Stimulated activated CD8-positive, alpha-beta memory T cell treated with anti-CD3 and anti-CD28 coated beads, Interleukin-4, amount 100 ng/mL, for 24 hours (primary cell): Measurements from ENCODE around the gene MOCS1.

Experiments used
- DNase-seq: peaks from one replicate; pipeline ENCODE4 v3.0.0-alpha.2; 2020; ENCODE audit warnings: low read depth

The MOCS1 gene

DNA sequence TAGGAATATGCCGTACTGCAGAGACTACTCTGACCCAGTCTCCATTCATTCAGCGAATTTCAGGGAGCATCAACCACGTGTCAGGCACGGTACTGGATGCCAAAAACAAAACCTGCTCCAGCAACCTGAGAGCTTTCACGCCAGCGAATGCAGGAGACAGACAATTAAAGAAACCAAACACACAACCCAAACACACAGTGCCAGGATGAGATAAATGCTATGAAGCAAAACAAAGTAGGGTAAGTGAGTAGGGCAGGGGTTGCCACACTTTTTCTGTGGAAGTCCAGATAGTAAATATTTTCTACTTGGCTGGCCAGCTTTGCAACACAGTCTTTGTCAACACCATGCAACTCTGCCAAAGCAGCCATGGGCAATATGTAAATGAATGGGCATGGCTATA lies 10.0 kb downstream of the MOCS1 start:
- no peak for DNase-seq

DNA sequence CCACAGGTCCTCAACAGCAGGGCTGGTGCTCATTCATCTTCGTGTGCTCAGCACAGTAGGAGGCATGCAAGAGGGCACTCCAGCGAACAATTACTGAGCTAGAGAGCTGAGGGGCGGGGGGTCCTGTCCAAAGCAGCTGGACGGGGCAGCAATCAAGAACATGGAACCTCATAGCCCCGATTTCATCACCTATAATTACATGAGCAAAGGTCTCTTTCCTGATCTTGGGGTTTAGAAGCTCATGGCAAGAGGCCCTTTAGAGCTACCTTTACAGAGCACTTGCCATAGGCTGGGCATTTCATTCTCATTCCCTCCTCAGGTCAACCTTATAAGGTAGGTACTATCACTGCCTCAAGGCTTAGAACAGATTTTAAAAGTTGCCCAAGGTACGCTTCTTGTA lies 10.4 kb downstream of the MOCS1 start:
- no peak for DNase-seq

DNA sequence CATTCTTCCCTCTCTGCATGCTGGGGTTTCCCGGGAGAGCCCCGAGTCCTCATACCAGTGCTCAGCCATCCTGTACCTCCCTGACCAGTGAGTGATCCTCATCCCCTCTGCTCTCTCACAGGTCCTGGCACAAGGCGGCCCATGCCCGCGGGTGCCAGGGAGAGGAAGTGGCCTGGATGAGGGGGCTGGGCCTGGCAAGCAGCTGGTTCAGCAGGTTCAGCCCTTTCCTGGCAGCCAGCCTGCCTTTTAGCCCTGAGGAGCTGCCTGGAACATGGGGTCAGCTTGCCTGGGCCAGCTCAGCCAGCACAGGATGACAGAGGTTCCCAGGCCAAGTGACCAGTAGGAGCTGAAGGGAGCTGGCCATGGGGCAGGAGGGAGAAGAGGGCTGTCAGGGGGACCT lies 10.9 kb downstream of the MOCS1 start:
- DNase-seq: no peak

DNA sequence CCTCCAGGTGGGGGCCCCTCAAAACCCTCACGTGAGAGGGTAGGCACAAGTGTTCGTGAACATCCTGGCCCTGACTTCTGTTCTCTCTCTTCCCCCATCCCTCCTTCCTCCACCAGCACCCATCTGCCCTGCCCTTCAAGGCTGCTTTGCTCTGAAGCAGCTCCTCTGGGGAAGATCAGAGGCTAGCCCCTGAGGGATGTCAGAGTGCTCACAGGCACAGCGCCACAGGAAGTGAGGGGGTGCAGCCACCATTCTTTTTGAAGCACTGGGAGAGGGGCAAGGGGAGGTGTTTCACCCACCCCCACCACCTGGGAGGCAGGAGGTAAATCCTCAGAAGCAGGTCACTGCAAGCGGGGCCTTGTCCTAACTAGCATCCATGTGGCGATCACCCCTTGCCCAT lies 11.4 kb downstream of the MOCS1 start:
- no peak for DNase-seq

DNA sequence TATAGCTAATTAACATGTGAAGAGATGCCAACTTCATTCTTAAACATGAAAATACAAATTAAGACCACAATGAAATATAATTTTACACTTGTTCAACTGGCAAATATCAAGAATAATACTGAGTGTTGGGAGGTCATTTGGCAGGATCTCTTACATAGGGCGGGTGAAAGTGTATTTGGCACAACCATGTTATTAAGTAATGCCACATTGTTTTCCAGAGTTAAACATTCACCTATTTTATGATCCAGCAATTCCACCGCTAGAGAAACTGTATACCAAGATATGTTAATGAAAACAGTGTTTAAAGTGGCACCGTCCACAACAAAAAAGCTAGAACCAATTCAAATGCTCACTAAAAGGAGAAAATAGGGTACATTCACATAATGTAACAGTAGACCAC lies 14.1 kb downstream of the MOCS1 start:
- DNase-seq: no peak

DNA sequence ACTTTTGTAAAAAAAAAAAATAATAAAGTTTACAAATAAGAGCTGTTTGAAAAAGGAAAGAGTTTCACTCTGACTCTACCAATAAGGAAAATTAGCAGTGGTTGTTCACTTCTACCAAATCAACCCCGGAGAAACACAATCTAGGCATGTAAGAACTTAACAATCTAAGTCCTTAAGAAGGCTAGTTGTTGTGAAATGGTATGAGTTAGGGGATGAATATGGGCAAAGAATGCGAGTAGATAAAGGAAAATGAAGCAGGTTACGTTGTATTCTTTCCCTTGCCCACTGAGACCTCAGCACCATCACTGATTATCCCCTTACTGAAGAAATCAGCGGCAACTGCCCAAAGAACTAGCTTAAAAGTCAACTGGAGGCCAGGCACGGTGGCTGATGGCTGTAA lies 15.4 kb downstream of the MOCS1 start:
- DNase-seq: no peak

DNA sequence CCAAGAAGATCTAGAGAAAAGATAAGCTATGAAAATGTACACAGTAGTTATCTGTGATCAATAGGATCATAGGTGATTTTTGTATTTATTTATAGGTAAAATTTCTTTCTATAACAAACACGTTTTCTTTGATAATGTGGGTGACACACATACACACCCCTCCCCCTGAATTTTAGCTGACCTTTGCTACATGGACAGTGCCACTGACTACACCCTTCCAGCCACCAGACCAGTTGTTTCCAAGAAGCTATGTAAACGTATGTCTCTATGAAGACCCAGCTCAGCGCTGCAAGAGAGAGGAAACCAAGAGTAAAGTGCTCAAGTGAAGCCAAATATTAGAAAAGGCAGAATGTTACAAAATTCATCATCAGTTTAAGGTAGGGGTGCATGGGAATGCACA lies 16.3 kb downstream of the MOCS1 start:
- DNase-seq: no peak

DNA sequence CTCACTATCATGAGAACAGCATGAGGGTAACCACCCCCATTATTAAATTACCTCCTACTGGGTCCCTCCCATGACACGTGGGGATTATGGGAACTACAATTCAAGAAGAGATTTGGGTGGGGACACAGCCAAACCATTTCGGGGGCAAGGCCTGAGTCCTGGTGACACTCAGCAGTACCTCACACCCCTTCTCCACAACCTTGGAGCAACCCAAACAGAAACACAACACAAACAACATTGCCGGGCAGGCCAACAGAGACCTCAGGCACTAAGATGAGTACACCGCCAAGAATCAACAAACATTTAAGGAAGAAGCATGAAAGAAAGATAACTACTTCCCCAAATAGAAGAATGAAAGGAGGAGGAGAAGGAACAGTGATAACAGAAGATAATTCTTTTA lies 16.9 kb downstream of the MOCS1 start:
- no peak for DNase-seq

DNA sequence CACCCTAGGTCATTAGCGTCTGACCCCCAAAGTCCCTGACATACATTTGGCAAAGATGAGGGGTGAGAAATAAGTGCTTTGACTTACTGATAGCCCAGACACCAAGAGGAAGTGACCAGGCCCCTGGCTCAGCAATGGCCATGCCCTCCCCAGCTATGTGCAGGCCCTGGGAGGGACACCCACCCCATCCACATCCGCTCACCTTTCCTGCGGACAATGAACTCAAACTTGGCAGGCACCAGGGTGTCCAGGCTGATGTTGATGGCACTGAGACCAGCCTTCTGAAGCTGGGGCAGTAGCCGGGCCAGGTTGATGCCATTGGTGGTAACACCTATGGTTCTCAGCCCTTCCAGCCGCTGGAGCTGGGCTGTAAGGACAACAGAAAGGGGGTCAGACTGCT lies 18.4 kb downstream of the MOCS1 start:
- no peak for DNase-seq

DNA sequence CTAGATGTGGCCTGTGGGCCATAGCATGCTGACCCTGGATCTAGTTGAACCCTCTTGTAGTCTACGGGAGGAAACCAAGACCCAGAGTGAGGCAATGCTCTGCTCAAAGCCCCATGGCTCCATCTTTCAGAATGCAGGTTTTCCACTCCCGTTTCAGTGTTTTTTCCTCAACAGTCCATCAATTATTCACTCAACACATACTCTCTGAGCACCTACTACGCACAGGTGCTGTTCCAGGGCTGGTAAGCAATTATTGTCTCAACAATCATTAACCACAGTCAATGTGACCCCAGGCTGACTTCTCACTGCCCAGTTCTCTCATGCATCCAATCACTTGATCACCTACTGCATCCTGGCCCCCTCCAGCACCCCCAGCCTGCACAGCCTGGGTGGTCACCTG lies 20.0 kb downstream of the MOCS1 start:
- no peak for DNase-seq

DNA sequence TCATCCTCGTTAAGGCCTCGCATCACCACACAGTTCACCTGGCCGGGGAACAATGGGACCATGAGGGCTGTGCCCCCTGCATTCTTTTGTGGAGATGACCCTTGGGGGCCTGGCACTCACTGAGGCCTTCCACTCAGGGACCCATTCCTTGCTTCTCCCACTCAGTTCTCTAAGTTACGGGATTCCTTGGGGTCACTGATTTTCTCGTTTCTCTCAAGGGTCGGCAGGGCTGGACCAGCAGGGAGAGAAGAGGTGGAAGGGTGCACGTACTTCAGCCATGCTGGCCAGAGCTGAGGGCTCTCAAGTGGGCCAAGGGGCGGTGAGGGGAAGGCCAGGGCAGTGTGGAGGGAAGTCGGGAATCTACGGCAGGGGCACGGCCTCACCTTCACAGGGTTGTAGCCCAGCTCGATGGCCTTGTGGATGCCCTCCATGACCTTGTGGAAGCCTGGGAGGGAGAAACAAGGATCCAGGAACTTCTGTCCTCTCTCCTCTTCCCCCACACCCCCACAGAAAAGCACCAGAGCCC lies 20.8 kb downstream of the MOCS1 start:
- no peak for DNase-seq

DNA sequence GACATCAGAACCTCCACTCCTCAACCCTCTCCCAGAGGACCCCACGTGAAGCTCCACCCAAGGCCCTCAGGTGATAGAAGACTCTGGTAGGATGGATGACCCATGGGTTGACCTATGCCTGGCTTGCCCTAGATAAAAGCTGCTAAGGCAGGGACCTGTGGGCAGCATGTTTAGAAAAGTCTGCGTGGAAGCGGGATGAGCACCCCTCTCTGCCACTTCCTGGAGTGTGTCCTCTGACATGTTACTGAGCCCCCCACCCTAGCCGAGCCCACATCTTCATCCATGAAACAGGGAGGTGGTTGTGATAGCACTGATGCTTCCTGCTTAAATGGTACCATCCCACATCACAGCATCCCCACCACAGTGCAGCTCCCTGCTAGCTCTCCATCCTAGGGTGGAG lies 21.8 kb downstream of the MOCS1 start:
- DNase-seq: no peak

DNA sequence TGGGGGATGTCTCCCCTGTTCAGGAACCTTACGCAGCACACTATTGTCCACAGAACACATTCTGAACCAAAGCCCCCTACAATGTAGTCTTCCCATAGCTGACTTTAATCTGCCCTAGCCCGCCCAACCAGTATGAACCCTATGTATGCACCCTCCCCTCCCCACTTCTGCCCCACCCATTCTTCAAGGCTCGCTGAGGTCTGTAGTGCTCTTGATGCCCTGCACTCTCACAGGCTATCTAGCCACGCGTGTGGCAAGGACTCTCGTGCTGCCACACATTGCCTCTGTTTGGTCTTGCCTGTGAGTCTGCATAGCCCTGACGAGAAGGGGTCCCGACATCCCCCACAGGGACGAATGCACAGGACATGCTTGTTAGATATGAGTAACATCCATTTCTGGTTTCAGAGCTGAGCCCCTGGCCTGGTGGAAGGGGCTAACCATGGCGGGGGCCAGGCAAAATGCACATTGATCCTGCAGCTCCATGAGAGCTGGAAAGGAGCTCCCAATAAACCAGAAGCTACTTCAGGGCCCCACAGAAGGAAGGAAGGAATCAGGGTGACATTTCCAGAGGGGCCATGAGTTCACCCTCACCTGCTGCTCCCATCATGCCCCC lies 22.6 kb downstream of the MOCS1 start:
- no peak for DNase-seq

DNA sequence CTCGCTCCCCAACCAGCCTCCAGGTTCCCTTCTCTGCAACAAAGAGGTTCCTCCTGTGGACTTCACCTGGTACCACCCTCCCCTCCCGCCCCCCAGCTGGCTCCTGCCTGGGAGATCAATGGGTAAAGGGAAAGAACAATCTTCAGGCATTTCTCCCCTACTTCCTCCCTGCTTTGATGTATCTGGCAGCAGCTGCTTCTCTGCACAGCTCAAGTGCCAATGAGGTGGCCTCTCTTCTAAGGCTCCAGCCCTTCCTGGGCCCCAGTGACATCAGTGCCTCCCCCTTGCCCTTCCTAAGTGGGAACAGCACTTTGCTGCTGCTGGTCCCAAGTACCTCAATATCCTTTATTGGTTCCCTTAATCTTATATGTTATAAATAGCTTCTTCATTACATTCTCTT lies 23.5 kb downstream of the MOCS1 start:
- DNase-seq: no peak

DNA sequence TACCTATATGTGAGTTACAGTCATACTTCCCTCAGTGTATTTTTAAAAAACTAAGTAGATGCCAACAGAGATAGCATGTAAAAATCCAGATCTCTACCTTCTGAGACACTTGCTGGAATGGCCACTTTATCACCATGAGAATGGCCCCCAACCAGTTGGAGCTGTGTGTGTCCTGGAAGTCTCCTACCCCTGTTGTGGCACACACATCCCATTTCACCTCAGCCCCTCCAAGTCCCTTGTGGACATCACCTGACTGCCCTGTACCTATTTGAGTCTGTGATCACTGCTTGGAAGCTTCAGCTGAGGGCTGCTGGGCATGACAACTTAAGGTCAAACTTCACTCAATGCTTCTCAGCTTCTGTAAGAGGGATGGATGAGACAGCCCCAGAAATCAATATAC lies 24.1 kb downstream of the MOCS1 start:
- no peak for DNase-seq

DNA sequence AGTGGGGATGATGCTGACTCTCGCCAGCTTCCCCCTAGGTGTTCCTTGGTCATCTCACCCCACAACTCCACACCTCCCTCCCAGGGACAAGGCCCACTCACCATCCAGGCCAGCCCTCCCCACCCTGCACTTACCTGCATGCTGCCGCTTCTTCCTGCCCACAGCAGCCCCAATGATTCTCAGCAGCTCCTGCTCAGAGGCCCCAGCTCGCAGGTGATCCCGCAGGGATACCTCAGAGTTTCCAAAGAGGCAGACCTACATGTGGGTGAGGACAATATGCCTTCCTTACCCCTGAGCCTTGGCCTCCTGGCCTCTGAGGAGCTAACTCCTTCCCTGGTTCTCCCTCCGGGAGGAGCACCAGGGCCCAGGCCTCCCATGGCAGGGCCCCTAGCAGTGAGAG lies 24.6 kb downstream of the MOCS1 start:
- DNase-seq: no peak

DNA sequence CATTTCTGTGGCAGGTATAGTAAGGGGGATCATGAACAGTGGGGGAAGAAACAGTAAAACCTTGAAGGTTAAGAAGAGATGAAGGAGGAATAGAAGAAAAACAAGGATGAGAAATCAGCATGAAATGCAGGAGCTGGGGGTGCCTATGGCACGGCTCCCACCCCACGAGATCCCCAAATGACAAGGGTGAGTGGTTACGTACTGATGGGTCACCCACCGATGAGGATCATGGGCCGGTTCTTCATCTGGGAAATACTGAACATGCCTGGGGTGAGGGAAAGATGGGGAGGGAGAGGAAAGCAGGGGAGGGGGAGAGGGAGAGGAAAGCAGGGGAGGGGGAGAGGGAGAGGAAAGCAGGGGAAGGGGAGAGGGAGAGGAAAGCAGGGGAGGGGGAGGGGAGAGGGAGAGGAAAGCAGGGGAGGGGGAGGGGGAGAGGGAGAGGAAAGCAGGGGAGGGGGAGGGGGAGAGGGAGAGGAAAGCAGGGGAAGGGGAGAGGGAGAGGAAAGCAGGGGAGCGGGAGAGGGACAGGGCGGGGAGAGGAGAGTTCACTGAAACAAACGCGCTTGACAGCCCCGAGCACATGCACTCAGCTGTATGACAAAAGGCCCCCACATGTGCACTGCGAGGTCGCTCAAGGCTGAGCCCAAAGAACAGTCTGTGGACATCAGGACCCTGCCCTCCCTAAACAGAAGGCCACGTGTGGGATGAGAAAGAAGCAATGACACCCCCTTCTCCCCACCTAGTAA lies 25.3 kb downstream of the MOCS1 start:
- no peak for DNase-seq

DNA sequence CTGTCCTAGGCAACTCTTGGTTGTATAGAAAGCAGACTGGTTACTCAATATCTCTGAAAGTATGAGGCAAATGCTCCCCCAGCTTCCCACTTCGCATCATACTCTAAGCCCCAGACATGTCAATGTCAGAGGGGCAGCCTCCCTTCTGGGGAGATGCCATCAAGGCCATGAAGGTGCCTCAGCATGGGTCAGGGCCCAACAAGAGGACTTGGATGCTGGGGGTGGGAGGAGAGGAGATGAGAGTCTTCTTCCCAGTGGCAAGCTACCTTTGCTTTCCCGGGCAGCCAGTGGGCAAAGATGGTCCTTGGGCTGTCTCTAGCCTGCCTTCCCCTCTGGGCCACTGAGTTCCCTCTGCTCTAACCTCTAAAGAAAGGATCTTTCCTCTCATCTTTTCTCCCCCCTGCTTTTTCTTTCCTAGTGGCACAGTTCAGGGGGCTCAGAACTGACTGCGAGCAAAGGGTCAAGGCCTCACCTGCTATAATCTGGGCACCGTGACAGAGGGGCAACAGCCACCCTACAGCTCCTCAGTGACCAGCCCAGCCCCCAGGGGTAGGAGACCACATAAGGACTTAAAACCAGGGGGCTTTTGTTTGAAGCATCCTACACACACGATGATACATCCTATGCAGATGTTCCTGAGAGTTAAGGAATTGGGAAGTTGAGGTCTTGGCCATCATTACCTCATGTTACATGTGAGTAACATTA lies 26.2 kb downstream of the MOCS1 start:
- DNase-seq: no peak

DNA sequence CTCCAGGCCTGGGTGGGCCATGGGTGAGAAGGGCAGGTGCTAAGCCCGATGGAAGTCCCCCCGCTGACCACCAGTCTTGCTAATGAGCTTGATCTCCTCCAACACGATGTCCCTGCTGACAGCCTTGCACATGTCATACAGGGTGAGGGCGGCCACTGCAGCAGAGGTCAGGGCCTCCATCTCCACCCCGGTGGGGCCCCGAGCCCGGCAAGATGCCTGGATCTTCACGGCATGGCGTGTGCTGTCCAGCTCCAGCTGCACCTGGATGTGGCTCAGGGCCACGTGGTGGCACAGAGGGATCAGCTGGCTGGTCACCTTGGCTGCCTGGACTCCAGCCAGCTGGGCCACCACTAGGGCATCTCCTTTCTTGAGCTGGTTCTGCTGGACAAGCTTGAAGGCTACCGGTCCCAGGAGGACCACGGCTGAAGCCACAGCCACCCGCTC lies 27.9 kb downstream of the MOCS1 start:
- no peak for DNase-seq

DNA sequence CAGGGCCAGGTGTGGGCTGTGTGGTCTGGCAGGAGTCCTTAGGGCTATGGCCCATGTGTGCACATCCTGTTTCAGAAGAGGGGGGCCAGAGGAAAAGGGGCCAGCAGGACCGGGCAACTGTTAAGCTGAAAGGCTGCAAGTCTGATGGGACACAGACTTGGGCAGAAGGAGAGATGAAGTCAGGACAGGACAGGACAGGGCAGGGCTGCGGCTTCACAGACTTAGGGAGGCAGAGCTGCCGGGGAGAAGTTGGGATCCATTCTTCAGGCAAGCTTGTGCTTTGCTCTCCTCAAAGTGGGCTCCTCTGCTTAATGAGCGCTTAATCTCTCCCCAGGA lies 28.7 kb downstream of the MOCS1 start:
- no peak for DNase-seq

DNA sequence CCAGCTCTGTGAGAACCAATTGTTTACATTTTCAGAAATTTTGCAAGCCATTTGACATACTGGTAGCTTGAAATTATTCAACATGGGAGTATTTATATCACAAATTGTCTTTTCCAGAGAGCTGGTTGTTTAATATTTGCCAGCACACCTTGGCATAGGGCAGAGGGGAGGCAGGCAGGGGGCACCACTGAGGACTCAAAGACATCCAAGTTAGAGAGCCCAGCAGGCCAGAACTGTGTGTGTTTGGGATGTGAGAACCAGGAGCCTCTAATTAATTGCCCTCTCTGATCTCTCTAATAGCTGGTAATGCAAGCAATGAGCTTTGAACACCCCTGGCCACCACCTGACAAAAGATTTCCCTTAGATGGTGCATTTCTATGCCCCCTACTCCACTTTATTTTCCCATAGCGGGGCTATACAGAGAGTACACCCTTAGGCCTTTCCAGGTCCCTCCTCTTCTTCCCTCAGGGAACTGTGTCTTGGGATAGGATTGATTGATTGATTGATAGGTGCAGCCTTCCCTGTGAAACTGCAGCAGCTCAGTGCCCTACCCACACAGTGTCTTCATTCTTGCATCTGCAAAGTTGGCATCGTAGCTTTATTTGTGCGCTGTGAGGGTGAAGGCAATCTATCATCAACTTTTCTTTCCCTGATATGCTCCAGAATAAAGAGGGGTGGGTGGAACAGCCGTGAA lies 29.2 kb downstream of the MOCS1 start:
- DNase-seq: no peak

DNA sequence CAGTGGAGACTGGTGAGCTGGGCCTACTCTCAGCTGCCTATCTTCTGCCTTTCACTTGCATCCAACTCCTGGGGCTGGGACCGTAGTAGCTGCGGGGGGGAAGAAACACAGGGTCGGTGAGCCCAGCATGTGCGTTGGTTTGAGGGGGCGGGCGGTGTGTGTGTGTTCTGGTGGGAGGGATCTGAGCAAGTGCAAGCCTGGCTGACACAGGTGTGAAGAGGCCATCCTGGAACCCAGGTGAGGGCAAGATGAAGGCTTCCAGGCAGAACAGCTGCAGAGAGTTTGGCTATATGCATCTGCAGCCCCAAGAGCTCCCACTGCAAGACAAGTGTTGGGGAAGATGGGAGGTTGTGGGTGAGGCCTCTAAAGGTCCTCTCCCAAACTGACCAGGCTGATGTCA lies 30.6 kb downstream of the MOCS1 start:
- DNase-seq: no peak
